CD4-positive, alpha-beta T cell treated with Interleukin-6 at 100 ng/mL for 8 hours (primary cell): ENCODE measurements around the gene SLC35F1.

Experiments used
- DNase-seq: peaks from one replicate; pipeline ENCODE4 v3.0.0-alpha.2; 2020; ENCODE audit warnings: mixed read lengths, low spot score

The SLC35F1 gene

GRCh38 chr6:118313762-118314161 is 406.7 kb downstream of the SLC35F1 start:
- no peak for DNase-seq

- no peak for DNase-seq
These were observed 409.8 kb downstream of the SLC35F1 start for GRCh38 chr6:118316796-118317384.

DNA sequence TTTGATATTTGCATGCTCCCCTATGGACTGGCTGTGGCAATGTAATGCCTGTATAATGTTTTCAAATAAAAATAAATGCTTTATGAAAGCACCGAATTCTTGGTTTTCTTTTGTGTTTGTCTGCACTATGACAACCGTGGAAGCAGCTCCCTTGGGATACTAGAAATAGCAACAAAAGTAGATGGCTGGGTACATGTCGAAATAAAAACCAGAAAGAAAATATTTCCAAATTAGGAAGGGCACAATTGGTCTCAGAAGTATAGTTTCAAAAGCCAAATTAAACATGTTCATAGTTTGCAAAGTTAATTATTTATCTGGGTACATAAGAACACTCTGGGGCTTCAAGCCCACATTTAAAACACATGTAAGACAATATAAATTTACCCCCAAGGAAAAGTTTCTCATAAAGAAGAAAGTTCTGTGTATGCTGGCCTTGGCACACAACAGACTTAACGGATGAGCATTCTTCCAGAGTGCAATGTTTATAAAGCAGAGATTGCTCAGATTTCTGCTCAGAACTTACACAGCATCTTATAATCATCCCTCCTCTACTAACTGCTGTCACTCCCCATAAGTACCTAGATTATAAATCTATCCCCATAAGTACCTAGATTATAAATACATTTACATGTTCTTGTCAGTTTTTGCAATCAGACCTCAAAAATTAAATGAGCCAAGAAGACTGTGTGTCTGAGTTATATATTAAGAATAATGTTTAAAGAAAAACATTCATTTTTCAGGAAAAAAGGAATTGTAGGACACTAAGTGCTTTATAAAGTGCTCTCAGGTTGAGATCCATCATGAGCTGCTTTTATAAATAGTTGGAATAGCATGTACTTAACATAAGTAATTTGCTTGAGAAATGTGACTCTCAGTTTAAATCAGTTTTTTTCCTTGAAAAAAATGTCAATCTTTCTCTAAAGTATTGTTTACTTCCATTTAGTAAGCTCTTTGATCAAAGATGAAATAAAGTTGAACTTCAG is 410.8 kb downstream of the SLC35F1 start:
- no peak for DNase-seq

DNA sequence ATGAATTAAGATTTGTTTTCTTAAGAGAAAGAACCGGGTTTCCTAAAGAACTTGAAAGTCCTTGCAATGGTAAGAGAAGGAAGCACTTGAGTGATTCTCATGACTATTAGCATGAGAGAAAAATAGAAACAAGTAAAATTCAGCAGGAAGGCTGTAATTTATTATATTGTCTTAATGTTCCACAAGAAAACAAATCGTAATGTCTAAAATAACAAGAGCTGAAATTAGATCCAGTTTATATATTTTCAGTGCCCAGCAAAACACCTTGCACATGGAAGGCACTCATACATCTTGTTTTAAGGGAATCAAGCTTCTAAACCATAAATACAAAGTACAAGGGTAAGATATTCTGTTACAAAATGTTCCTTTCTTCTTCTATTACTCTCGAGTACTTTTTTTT is 411.6 kb downstream of the SLC35F1 start:
- no peak for DNase-seq

DNA sequence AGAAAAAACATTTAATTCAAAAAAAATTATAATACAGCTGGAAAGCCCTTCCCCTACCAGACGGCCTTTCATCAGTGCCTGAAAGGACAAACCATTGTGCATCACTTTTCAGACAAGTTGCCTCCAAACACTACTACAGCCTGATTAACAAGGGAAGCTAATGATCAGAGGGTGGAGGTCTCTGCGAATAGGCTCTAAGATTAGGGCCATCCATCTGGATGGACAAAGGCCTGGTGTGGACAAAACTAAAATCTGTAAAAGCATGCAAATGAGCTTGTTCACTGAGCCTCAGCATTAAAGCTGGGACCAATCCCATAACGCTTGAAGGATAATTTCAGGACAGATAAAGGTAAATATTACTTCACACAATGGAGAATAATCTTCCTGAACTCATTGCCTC is 412.4 kb downstream of the SLC35F1 start:
- DNase-seq, result no peak

DNA sequence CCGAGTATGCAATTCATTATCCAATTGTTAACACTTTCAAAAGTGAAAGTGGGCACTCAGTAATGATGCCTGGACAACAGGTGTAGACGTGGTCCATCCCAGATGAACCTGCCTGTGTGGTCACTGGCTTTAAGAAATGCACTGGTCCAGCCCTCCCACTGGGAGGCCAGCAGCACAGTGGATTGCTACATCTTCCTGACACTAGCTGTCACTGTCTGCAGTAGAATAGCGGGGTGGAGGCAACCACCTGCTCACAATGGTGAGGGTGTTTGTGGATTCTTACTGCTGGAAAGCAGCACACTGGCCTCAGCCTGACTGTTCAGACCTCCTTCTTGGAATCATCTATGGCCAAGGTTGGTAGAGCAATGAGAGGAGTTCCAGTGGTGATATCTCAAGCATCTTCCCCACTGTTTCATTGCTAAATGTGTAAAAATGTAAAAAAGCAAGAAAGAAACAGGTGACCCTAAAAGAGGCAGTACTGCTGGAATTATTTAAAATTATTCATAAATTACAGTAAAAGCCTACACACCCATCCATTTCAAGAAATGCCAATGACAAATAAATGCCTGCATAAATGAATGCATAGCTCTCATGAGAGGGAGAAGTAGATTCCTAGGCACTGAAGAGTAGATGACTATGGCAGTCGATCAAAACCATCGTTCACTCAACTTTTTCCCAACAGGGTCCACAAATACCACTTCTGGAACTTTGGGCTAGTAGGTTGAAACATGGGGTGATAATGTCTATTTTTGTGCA is 413.0 kb downstream of the SLC35F1 start:
- no peak for DNase-seq

GRCh38 chr6:118320652-118321051 is 413.6 kb downstream of the SLC35F1 start:
- DNase-seq, result no peak

DNA sequence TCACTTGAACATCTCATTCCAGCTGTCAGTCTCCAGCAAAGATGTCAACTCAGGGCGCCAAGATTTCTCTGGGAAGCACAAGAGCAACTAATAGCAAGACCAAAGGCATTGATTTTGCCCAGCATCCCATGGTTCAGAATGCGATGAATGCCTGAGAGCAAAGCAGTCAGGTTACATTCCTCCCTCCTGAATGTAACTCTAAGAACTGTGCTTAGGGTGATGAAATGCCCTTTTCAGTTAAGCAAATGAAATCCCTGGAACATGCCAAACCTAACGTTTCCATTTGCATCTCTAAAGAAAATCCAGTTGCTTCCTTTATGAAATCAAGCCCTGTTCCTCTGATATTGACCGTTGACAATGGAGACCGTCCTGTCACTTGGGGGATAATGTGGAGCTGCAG is 417.1 kb downstream of the SLC35F1 start:
- DNase-seq, result no peak

GRCh38 chr6:118325220-118325860 is 418.3 kb downstream of the SLC35F1 start:
- DNase-seq, result no peak

DNA sequence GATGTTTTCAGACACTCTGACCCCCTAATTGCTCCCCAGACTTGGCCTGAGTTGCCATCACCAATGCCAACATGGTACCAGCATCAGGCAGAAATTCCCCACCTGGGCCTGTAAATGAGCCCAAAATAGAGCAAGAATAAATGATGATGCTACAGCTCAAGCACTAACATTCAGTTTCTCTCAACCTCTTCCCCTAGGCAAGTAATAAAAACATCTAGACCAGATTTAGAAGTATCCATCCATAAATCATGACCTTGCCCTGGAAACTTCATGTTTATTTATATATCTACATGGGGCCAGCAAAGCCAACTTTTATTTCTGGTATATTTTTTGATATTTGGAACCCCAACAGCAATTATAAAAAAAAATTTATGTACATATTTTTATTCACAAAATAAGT is 419.6 kb downstream of the SLC35F1 start:
- no peak for DNase-seq

DNA sequence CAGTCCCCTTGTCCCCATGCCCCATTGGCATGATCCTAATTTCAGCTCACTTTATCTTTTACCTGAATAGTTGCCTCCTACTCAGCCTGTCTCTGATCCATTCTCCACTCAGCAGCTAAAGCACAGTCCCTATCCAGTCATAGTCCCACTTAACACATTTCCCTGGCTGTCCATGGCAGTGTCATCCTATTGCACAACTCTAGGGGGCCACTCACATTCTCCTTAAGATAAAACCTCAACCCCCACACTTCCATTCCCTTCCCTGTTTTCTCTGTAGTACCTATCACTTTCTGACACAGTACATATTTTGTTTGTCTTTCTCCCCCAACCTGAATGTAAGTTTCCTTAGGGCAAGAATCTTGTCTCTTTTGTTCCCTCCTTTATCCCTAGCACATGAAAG is 420.2 kb downstream of the SLC35F1 start:
- DNase-seq, result no peak

DNA sequence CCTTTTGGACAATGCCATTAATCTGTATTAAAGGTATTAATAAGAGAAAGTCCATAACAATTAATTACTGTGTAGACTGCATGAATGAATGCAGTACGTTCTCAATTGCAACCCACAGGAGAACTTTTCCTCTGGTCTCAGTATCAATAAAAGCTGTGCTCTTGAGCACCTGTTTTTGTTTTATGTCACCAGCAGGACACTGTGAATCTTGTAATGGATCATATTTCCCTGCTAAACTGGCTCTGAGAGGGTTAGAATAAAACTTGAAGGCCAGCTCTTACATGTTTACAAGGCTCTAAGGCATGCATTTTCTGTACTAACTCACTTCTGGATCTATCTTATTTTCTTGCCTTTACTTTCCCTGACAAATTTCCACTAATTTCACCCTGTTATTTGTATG is 426.7 kb downstream of the SLC35F1 start:
- no peak for DNase-seq

GRCh38 chr6:118334634-118335033 is 427.6 kb downstream of the SLC35F1 start:
- DNase-seq, result no peak

- no peak for DNase-seq
These were observed 428.3 kb downstream of the SLC35F1 start for GRCh38 chr6:118335325-118335816.

GRCh38 chr6:118344014-118344670 is 437.1 kb downstream of the SLC35F1 start:
- no peak for DNase-seq

DNA sequence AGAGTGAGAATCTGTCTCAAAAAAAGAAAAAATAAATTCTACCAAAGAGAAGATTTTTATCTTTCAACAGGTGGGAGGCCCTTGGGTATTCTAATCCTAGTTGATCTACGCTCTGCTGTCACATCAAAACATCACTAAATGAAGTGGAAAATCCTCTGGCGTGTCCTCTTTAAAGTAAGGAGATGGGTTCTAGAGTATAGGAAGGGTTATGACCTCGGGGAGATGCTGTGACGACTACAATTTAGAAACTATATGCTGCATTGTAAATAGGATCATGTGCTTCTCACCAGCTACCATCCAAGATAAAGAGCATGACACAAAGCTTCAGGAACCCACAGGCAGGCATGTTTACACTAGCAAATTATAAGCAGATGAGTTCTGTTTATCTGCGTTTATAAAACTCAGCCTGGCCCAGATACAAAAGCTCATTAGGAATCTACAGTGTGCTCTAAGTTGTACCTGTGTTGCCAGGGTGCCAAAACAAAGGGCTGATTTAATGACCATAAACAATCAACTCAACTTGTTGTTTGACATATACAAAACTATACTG is 443.9 kb downstream of the SLC35F1 start:
- DNase-seq, result no peak

- no peak for DNase-seq
These were observed 446.5 kb downstream of the SLC35F1 start for GRCh38 chr6:118353564-118353963.

- no peak for DNase-seq
These were observed 447.6 kb downstream of the SLC35F1 start for GRCh38 chr6:118354641-118355040.

DNA sequence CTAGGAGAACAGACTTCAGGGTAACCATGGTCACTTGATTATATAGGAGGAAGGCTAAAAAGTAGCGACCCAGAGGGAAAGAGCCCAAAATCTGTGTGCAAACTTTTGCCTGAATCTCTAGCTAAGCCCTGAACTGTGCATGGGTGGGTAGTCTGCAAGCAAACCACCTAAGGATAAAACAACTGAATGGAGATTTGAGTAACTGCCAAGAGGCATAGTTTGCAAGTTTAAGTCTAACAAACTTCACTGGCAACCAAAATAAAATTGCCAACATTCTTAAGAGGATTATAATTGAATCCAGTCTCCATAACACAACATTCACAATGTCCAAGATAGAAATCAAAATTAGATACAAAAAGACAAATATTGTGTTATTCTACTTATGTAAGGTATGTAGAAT is 449.0 kb downstream of the SLC35F1 start:
- DNase-seq, result no peak

DNA sequence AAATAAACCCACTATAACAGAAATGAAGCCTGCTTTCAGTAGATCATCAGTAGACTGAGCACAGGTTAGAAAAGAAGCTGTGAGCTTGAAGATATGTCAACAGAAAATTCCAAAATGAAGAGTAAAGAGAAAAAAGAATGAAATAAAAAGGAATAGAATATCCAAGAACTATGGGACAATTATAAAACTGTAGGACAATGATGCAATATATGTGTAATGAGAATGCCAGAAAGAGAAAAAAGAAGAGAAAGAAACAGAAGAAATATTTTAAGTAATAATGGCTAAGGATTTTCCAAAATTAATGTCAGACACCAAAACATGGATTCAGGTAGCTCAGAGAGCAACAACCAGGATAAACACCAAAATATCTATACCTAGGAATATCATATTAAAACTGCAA is 449.6 kb downstream of the SLC35F1 start:
- no peak for DNase-seq
